ENCODE results near the gene RAMP1. TPM values are rescaled to one million over a fixed set of nuclear protein-coding genes. Genes with fewer than 3 reads are reported as not detected.
"Not testable (repeated sequence)": the region's sequence is repeated elsewhere in the genome, so short reads cannot be mapped to it uniquely, and the experiment has no call there.

RAMP1 gene
- polyA plus RNA-seq: 100 to 1,000 TPM in 1 of 3 donors, 10 to 100 TPM in 2; 70.8 to 292 (median 96.5) TPM

- H3K4me3 Mint-ChIP-seq: peak within 1 kb of the TSS; percentile 82 to 95 (median 88)
- peaks cover 0 to 19% (median 7%) of the 10 kb centered on the region in 3 donors for H3K27me3 Mint-ChIP-seq (ENCODE audit: low read depth in 3 of 3)
- peak within 1 kb of the TSS in 5 of 6 donors; percentile 66 to 89 (median 83) for H3K27ac Mint-ChIP-seq
- H3K36me3 Mint-ChIP-seq: no peaks in the 10 kb centered on the region
- peak; percentile 20 to 35 (median 29) for DNase-seq
- peaks cover 17 to 26% of the 10 kb centered on the region in 2 donors for H3K4me1 Mint-ChIP-seq
- H3K9me3 Mint-ChIP-seq: no peaks in the 10 kb centered on the region
These were observed at the start of gene RAMP1 for GRCh38 chr2:237859533-237860272. RAMP1 (plus strand) TSS chr2:237859623; CDS start chr2:237859676, 53 bp downstream.

DNA sequence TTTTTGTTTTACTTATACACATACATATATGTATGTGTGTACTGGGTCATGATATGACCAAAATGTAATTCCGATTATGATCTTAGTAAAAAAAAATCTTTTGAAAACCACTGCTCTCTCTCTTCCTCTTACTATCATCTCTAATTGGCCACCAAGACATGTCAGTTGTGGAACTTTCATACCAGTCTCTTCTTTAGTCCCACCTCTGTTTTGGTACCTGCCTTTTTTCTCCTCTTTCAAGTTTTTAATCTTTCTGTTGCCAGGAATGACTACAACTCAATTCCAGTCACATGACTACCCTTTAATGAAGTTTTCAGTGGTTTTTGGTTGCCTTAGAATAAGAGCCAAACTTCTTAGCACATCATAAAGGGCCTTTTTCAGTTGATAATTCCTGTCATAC, 43.8 kb upstream of the RAMP1 start:
- Mint-ChIP-seq H3K4me3 (no peak overlapping the region), H3K36me3 (peaks cover 0 to 4% (median 0%) of the 10 kb centered on the region in 3 donors), H3K27ac (no peak overlapping the region), H3K9me3 (no peaks in the 10 kb centered on the region), H3K27me3 (ENCODE audit: low read depth in 3 of 3) (no peaks in the 10 kb centered on the region), H3K4me1 (no peaks in the 10 kb centered on the region)
- no peak for DNase-seq

- H3K27me3 Mint-ChIP-seq (ENCODE audit: low read depth in 3 of 3): no peaks in the 10 kb centered on the region
- H3K4me3 Mint-ChIP-seq: no peak overlapping the region
- no peaks in the 10 kb centered on the region for H3K4me1 Mint-ChIP-seq
- DNase-seq: no peak
- no peak overlapping the region for H3K27ac Mint-ChIP-seq
- peaks cover 0 to 4% (median 0%) of the 10 kb centered on the region in 3 donors for H3K36me3 Mint-ChIP-seq
- H3K9me3 Mint-ChIP-seq: no peaks in the 10 kb centered on the region
These were observed 42.9 kb upstream of the RAMP1 start for GRCh38 chr2:237816531-237816930.

DNA sequence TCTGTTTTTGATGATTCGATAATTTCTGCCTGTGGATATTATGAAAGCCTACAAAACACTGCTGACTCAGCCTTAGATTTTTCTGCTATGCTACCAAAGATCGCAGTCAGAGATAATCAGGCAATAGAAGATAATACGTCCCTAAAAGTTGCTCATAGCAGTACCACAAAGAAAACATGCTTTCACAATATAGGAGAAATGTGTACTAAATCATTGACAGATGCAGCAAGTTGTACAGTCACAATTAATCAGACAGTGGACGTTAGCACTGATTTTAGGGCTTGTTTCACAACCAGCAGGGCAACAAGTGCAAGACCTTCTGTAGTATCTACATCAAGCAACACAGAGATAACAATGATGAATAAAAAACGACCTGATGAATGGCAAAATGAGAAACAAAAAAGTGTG, 41.4 kb upstream of the RAMP1 start:
- no peak for DNase-seq
- Mint-ChIP-seq H3K27me3 (ENCODE audit: low read depth in 3 of 3) (no peaks in the 10 kb centered on the region), H3K4me1 (no peaks in the 10 kb centered on the region), H3K9me3 (no peaks in the 10 kb centered on the region), H3K4me3 (no peak overlapping the region), H3K27ac (no peak overlapping the region), H3K36me3 (peaks cover 0 to 8% (median 0%) of the 10 kb centered on the region in 3 donors)

DNA sequence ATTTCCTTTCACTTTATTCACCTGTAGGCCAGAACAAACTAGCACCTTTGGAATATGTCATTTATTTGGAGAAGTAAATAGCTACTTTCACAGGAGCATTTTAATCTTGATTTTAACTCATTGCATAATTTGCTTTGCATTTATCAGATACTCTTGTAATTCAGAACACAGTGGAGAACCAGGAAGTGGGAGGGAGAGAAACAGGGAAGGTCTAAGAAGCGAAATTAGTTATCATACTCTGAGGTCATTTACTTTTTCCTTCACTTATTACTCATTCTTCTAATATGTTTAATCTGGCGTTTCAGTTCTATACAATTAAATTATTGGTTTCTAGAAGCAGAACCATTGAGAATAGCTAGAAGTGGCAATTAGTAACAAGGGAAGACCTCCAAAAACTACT, 40.2 kb upstream of the RAMP1 start:
- peaks cover 0 to 8% (median 0%) of the 10 kb centered on the region in 3 donors for H3K36me3 Mint-ChIP-seq
- no peaks in the 10 kb centered on the region for H3K4me1 Mint-ChIP-seq
- no peak overlapping the region for H3K27ac Mint-ChIP-seq
- H3K27me3 Mint-ChIP-seq (ENCODE audit: low read depth in 3 of 3): no peaks in the 10 kb centered on the region
- DNase-seq: no peak
- H3K9me3 Mint-ChIP-seq: no peaks in the 10 kb centered on the region
- no peak overlapping the region for H3K4me3 Mint-ChIP-seq

DNA sequence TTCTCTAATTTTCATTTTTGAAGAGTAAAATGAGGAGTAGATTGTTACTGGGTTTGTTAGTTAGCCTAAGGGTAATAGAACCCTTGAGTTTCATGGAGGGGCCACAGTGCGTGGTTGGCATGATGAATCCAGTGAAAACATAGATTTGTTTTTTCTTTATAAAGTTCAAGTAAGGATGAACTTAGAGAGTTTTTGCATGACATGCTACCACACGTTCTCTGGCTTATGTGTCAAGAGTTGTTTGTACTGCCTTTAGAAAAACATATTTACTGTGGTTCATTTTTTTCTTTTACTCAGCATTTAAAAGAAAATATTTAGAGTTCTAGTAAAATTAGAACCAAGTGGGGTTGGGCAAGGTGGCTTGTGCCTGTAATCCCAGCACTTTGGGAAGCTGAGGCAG, 39.0 kb upstream of the RAMP1 start:
- no peak for DNase-seq
- Mint-ChIP-seq H3K27me3 (ENCODE audit: low read depth in 3 of 3) (no peaks in the 10 kb centered on the region), H3K36me3 (peaks cover 0 to 9% (median 0%) of the 10 kb centered on the region in 3 donors), H3K4me3 (no peak overlapping the region), H3K27ac (no peak overlapping the region), H3K4me1 (no peaks in the 10 kb centered on the region), H3K9me3 (no peaks in the 10 kb centered on the region)

DNA sequence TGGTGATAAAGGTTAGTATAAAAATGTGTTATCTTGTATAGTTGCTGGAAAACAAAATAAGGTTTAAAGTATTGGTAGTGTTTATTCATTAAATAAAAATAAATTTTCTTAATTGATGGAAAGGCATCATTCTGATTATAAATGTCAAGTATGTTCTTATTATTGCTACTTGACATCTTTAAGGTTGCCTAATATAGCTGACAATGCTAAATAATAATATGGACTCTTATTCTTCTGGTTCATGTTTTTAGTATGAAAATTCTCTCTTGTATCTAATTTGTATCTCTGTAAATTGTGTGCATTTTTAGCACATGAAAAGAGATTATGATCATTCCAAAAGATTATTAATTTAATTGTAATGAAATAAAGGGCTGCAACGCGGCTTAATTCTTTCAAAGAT, 35.9 kb upstream of the RAMP1 start:
- H3K9me3 Mint-ChIP-seq: no peaks in the 10 kb centered on the region
- H3K27me3 Mint-ChIP-seq (ENCODE audit: low read depth in 3 of 3): no peaks in the 10 kb centered on the region
- H3K36me3 Mint-ChIP-seq: peaks cover 0 to 8% (median 0%) of the 10 kb centered on the region in 3 donors
- DNase-seq: no peak
- H3K4me1 Mint-ChIP-seq: no peaks in the 10 kb centered on the region
- no peak overlapping the region for H3K4me3 Mint-ChIP-seq
- no peak overlapping the region for H3K27ac Mint-ChIP-seq

- Mint-ChIP-seq H3K4me1 (no peaks in the 10 kb centered on the region), H3K4me3 (no peak overlapping the region), H3K36me3 (peaks cover 0 to 8% (median 0%) of the 10 kb centered on the region in 3 donors), H3K27ac (no peak overlapping the region), H3K9me3 (no peaks in the 10 kb centered on the region), H3K27me3 (ENCODE audit: low read depth in 3 of 3) (no peaks in the 10 kb centered on the region)
- no peak for DNase-seq
These were observed 35.3 kb upstream of the RAMP1 start for GRCh38 chr2:237824085-237824484.

DNA sequence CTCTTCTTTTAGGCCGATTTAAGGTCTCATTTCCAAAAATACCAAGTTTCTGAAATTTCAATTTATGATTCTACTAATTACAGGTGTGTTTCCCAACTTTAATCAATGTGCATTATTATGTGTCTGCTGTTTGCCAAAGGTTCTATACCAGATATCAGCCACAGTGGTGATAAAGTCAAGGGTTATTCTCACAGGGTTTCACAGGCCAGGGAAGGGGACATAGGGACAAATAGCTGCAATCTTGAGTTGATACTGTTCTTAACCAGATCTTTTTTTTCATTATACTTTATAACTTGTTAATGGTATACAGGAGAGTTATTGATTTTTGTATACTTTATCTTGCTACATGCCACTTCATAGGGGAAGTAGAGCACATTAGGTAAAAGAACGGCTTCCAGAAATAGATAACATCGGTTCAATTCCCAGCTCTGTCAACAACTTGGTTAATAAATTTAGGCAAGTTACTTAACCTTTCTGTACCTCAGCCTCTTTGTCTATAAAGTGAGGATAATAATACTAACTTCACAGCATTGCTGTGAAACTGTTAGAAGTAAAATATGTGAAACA, 31.9 kb upstream of the RAMP1 start:
- DNase-seq: no peak
- Mint-ChIP-seq H3K36me3 (peaks cover 0 to 6% (median 4%) of the 10 kb centered on the region in 3 donors), H3K27ac (no peak overlapping the region), H3K4me3 (no peak overlapping the region), H3K9me3 (no peaks in the 10 kb centered on the region), H3K27me3 (ENCODE audit: low read depth in 3 of 3) (peaks cover 0 to 2% (median 0%) of the 10 kb centered on the region in 3 donors), H3K4me1 (no peaks in the 10 kb centered on the region)

GRCh38 chr2:237830522-237830921, 28.9 kb upstream of the RAMP1 start:
- H3K27me3 Mint-ChIP-seq (ENCODE audit: low read depth in 3 of 3): peaks cover 0 to 2% (median 0%) of the 10 kb centered on the region in 3 donors
- H3K9me3 Mint-ChIP-seq: no peaks in the 10 kb centered on the region
- peak overlapping the region in 1 of 6 donors; percentile 67 for H3K27ac Mint-ChIP-seq
- peaks cover 4 to 8% (median 6%) of the 10 kb centered on the region in 3 donors for H3K36me3 Mint-ChIP-seq
- H3K4me3 Mint-ChIP-seq: no peak overlapping the region
- no peak for DNase-seq
- H3K4me1 Mint-ChIP-seq: no peaks in the 10 kb centered on the region

- H3K36me3 Mint-ChIP-seq: peaks cover 6 to 10% (median 7%) of the 10 kb centered on the region in 3 donors
- peaks cover 0 to 2% (median 0%) of the 10 kb centered on the region in 3 donors for H3K27me3 Mint-ChIP-seq (ENCODE audit: low read depth in 3 of 3)
- no peak overlapping the region for H3K27ac Mint-ChIP-seq
- no peaks in the 10 kb centered on the region for H3K4me1 Mint-ChIP-seq
- no peak for DNase-seq
- no peak overlapping the region for H3K4me3 Mint-ChIP-seq
- no peaks in the 10 kb centered on the region for H3K9me3 Mint-ChIP-seq
These were observed 25.9 kb upstream of the RAMP1 start for GRCh38 chr2:237833546-237833945.

GRCh38 chr2:237835372-237835771, 24.1 kb upstream of the RAMP1 start:
- no peaks in the 10 kb centered on the region for H3K4me1 Mint-ChIP-seq

GRCh38 chr2:237841051-237841450, 18.4 kb upstream of the RAMP1 start:
- H3K27ac Mint-ChIP-seq: no peak overlapping the region
- no peaks in the 10 kb centered on the region for H3K4me1 Mint-ChIP-seq
- no peak overlapping the region for H3K4me3 Mint-ChIP-seq
- peaks cover 0 to 3% (median 0%) of the 10 kb centered on the region in 6 donors for H3K9me3 Mint-ChIP-seq
- no peak for DNase-seq
- H3K27me3 Mint-ChIP-seq (ENCODE audit: low read depth in 3 of 3): peaks cover 0 to 6% (median 4%) of the 10 kb centered on the region in 3 donors
- peaks cover 3 to 10% (median 3%) of the 10 kb centered on the region in 3 donors for H3K36me3 Mint-ChIP-seq

More at GRCh38 chr2:237835372-237835771, 24.1 kb upstream of the RAMP1 start:
- Mint-ChIP-seq H3K27me3 (ENCODE audit: low read depth in 3 of 3) (peaks cover 2 to 4% (median 2%) of the 10 kb centered on the region in 3 donors), H3K4me3 (no peak overlapping the region), H3K9me3 (no peaks in the 10 kb centered on the region), H3K27ac (no peak overlapping the region), H3K36me3 (peaks cover 6 to 10% (median 7%) of the 10 kb centered on the region in 3 donors)
- DNase-seq: no peak

DNA sequence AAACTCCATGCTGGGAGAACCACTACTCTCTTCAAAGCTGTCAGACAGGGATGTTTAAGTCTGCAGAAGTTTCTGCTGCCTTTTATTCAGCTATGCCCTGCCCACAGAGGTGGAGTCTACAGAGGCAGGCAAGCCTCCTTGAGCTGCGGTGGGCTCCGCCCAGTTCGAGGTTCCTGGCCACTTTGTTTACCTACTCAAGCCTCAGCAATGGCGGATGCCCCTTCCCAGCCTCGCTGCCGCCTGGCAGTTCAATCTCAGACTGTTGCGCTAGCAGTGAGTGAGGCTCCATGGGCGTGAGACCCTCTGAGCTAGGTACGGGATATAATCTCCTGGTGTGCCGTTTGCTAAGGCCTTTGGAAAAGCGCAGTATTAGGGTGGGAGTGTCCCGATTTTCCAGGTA, 10.5 kb upstream of the RAMP1 start:
- not testable (repeated sequence) for H3K9me3 Mint-ChIP-seq; H3K27me3 Mint-ChIP-seq (ENCODE audit: low read depth in 3 of 3); H3K4me3 Mint-ChIP-seq; DNase-seq; H3K4me1 Mint-ChIP-seq; H3K27ac Mint-ChIP-seq; H3K36me3 Mint-ChIP-seq

Data from immature natural killer cell (primary cell).